Panc1 (cell line): ENCODE data around the gene ANGPTL4. TPM values are rescaled to one million over a fixed set of nuclear protein-coding genes. Genes with fewer than 3 reads are reported as not detected.

Experiments used
- ATAC-seq: fragments of 200-7000 bp; cut with Tn5 transposase; 2 replicates; pipeline ENCODE4 v1.9.1; 2020; ENCODE audit warnings: mild to moderate bottlenecking, moderate library complexity
- BruUV-seq: library from RNA; stranded (reverse); fragments of 400-500 nt; replicated peaks from 2 replicates; lab custom pipeline; 2021; lab: Mats Ljungman, UMichigan
- CTCF ChIA-PET: fragments of 300-600 bp; sonication (Branson Sonifier 250); formaldehyde crosslinking; loops from one replicate; lab custom pipeline; 2022; ENCODE audit warnings: antibody characterized with exemption; lab: Charles Lee
- POLR2A ChIA-PET: fragments of 300-600 bp; sonication (Branson Sonifier 250); formaldehyde crosslinking; loops from one replicate; lab custom pipeline; 2022; ENCODE audit warnings: antibody characterized with exemption; lab: Charles Lee
- DNase-seq: peaks from one replicate; pipeline ENCODE4 v3.0.0-alpha.2; 2010; ENCODE audit warnings: low read depth, low spot score
- H3K27ac ChIP-seq: 2 replicates; pipeline ENCODE4 v1.5.1; 2011; ENCODE audit warnings: mild to moderate bottlenecking, low read length, inconsistent platforms
- H3K27me3 ChIP-seq: fragments of 200-500 bp; sonication (Bioruptor generic); 2 replicates; pipeline ENCODE4 v1.6.0; 2014; ENCODE audit warnings: low read length, inconsistent platforms; ENCODE audit not compliant: control insufficient read depth, insufficient read depth
- H3K36me3 ChIP-seq: fragments of 200-500 bp; sonication (Bioruptor generic); 2 replicates; pipeline ENCODE4 v1.5.1; 2014; ENCODE audit warnings: inconsistent platforms, mild to moderate bottlenecking, low read length, moderate library complexity; ENCODE audit not compliant: control insufficient read depth, insufficient read depth
- H3K4me1 ChIP-seq: 2 replicates; pipeline ENCODE4 v1.5.1; 2011; ENCODE audit warnings: inconsistent platforms, mild to moderate bottlenecking, low read length, moderate library complexity; ENCODE audit not compliant: control insufficient read depth, insufficient read depth
- H3K4me3 ChIP-seq, 2 experiments: 2 replicates each; pipeline ENCODE4 v1.5.1; 2011 to 2012; ENCODE audit warnings: low read depth in 2 of 2, low read length in 2 of 2, mild to moderate bottlenecking in 2 of 2, inconsistent platforms in 1 of 2, moderate library complexity in 1 of 2
- H3K9me3 ChIP-seq: fragments of 200-500 bp; sonication (Bioruptor generic); 2 replicates; pipeline ENCODE4 v1.5.1; 2014; ENCODE audit warnings: low read depth, mild to moderate bottlenecking, inconsistent platforms, low read length, moderate library complexity; ENCODE audit not compliant: control insufficient read depth, insufficient read depth
- POLR2AphosphoS5 ChIP-seq: IDR thresholded peaks from 2 replicates; pipeline ENCODE4 v1.6.1; 2012; ENCODE audit warnings: mild to moderate bottlenecking, low read depth, low read length, moderate library complexity
- SIN3A ChIP-seq: IDR thresholded peaks from 2 replicates; pipeline ENCODE4 v1.6.1; 2012; ENCODE audit warnings: low read depth, mild to moderate bottlenecking, low read length, moderate library complexity, borderline replicate concordance; ENCODE audit not compliant: insufficient read depth
- TCF7L2 ChIP-seq: IDR thresholded peaks from 2 replicates; pipeline ENCODE4 v1.6.1; 2011; ENCODE audit warnings: mild to moderate bottlenecking, low read depth, low read length, inconsistent platforms
- in situ Hi-C: cut with HindIII; loops from 2 replicates; pipeline ENCODE4 v1.10.0; 2016; ENCODE audit warnings: low sequenced_read_pairs, low pct_unique_long_range_greater_than_20kb
- intact Hi-C: fragments of 100-400 bp; cut with micrococcal nuclease; formaldehyde crosslinking; loops from one replicate; pipeline ENCODE4 v1.10.0; 2022; ENCODE audit not compliant: unreplicated experiment
- total RNA-seq: library from RNA; stranded (reverse); gene quantifications from one replicate; pipeline ENCODE4 v1.2.1, GENCODE V29; 2021; ENCODE audit not compliant: unreplicated experiment
- TF ChIP-seq, protein P1 (sequence below), 2 experiments: IDR thresholded peaks; 2 replicates each; pipeline ENCODE4 v1.6.1; 2011 to 2012; ENCODE audit warnings: low read depth in 2 of 2, control low read depth in 1 of 2, low read length in 1 of 2, mild to moderate bottlenecking in 1 of 2, moderate library complexity in 1 of 2; ENCODE audit not compliant: insufficient read depth in 1 of 2
- TF ChIP-seq, protein P2 (sequence below): fragments of 450-650 bp; IDR thresholded peaks from 2 replicates; pipeline ENCODE4 v1.5.1; 2017; ENCODE audit warnings: mild to moderate bottlenecking

Gene ANGPTL4
- total RNA-seq, 1 experiment from 2014 or later: 46.6 TPM

DNA sequence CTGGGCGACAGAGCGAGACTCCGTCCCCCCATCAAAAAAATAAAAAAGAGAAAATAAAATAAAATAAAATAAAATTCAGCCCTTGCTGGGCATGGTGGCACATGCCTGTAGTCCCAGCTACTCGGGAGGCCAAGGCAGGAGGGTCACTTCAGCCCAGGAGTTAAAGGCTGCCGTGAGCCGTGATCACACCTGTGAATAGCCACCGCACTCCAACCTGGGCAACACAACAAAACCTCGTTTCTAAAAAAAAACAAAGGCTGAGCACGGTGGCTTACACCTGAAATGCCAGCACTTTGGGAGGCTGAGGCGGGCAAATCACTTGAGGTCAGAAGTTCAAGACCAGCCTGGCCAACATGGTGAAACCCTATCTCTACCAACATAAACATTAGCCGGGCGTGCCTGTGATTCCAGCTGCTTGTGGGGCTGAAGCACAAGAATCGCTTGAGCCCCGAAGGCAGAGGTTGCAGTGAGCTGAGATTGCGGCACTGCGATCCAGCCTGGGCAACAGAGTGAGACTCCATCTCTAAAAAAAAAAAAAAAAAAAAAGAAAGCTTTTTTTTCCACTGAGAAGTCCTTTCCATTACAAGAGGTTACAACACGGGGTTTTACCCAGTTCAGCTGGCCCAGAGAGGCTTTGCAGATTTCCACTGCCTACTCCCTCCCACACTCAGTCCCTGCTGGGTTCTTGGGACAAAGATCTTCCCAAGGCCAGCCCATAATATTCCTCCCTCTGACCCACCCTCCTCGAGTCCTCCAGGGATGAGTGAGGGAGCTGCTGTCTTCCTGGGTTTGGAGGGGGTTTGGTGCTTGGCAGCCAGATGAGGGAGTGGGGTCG lies 6.4 kb downstream of the ANGPTL4 start:
- BruUV-seq: no TSS peak
- H3K36me3 ChIP-seq: no peaks in the 10 kb centered on the region; the same call in none of the 2 replicates
- ATAC-seq (no peak), DNase-seq (no peak)
- no peak overlapping the region for H3K27ac ChIP-seq
- no peak overlapping the region for H3K4me3 ChIP-seq
- ChIA-PET CTCF (no interaction called here), POLR2A (no interaction called here)
- intact Hi-C loops: no loop called here
- H3K4me1 ChIP-seq: peaks cover 20% of the 10 kb centered on the region
- H3K27me3 ChIP-seq: no peaks in the 10 kb centered on the region
- in situ Hi-C loops: no loop called here
- TF ChIP-seq TCF7L2 (no peak), POLR2AphosphoS5 (0 out of 2 replicates have a peak, but pooled peaks have one; percentile 22)
- TF ChIP-seq, protein P1, sequence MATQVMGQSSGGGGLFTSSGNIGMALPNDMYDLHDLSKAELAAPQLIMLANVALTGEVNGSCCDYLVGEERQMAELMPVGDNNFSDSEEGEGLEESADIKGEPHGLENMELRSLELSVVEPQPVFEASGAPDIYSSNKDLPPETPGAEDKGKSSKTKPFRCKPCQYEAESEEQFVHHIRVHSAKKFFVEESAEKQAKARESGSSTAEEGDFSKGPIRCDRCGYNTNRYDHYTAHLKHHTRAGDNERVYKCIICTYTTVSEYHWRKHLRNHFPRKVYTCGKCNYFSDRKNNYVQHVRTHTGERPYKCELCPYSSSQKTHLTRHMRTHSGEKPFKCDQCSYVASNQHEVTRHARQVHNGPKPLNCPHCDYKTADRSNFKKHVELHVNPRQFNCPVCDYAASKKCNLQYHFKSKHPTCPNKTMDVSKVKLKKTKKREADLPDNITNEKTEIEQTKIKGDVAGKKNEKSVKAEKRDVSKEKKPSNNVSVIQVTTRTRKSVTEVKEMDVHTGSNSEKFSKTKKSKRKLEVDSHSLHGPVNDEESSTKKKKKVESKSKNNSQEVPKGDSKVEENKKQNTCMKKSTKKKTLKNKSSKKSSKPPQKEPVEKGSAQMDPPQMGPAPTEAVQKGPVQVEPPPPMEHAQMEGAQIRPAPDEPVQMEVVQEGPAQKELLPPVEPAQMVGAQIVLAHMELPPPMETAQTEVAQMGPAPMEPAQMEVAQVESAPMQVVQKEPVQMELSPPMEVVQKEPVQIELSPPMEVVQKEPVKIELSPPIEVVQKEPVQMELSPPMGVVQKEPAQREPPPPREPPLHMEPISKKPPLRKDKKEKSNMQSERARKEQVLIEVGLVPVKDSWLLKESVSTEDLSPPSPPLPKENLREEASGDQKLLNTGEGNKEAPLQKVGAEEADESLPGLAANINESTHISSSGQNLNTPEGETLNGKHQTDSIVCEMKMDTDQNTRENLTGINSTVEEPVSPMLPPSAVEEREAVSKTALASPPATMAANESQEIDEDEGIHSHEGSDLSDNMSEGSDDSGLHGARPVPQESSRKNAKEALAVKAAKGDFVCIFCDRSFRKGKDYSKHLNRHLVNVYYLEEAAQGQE (IDR thresholded peaks at IDR 0.05; ENCODE audit: insufficient read depth in 1 of 2, low read depth in 2 of 2, low read length in 1 of 2): no peak
- no peaks in the 10 kb centered on the region for H3K9me3 ChIP-seq

DNA sequence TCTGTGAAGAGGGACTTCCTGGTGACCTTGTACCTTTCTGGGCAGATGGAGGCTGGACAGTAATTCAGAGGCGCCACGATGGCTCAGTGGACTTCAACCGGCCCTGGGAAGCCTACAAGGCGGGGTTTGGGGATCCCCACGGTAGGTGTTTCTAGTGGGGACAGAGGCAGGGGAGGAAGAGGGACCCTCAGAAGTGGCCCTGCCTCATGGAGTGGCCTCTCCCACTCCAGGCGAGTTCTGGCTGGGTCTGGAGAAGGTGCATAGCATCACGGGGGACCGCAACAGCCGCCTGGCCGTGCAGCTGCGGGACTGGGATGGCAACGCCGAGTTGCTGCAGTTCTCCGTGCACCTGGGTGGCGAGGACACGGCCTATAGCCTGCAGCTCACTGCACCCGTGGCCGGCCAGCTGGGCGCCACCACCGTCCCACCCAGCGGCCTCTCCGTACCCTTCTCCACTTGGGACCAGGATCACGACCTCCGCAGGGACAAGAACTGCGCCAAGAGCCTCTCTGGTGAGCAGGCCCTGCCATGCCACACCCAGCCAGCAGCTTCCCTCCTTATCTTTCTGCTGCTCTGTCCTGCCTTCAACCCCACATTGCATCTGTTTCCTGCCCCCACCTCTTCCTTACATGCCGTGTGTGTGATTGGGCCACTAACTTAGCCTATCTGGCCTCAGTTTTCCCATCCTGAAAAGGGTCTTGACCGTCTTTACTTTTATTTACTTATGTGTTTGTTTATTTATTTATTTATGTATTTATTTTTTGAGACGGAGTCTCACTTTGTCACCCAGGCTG lies 7.3 kb downstream of the ANGPTL4 start:
- Histone ChIP-seq H3K27ac (no peak overlapping the region), H3K4me1 (peaks cover 14% of the 10 kb centered on the region), H3K9me3 (no peaks in the 10 kb centered on the region), H3K27me3 (no peaks in the 10 kb centered on the region), H3K4me3 (no peak overlapping the region), H3K36me3 (no peaks in the 10 kb centered on the region; the same call in 1 of the 2 replicates)
- BruUV-seq: no TSS peak
- ATAC-seq: no peak
- in situ Hi-C loops: no loop called here
- TF ChIP-seq, protein P2, sequence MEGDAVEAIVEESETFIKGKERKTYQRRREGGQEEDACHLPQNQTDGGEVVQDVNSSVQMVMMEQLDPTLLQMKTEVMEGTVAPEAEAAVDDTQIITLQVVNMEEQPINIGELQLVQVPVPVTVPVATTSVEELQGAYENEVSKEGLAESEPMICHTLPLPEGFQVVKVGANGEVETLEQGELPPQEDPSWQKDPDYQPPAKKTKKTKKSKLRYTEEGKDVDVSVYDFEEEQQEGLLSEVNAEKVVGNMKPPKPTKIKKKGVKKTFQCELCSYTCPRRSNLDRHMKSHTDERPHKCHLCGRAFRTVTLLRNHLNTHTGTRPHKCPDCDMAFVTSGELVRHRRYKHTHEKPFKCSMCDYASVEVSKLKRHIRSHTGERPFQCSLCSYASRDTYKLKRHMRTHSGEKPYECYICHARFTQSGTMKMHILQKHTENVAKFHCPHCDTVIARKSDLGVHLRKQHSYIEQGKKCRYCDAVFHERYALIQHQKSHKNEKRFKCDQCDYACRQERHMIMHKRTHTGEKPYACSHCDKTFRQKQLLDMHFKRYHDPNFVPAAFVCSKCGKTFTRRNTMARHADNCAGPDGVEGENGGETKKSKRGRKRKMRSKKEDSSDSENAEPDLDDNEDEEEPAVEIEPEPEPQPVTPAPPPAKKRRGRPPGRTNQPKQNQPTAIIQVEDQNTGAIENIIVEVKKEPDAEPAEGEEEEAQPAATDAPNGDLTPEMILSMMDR: no peak
- TF ChIP-seq POLR2AphosphoS5: no peak
- TF ChIP-seq, protein P1 (IDR thresholded peaks at IDR 0.05; ENCODE audit: insufficient read depth in 1 of 2, low read depth in 2 of 2, low read length in 1 of 2): no peak
- no peak for TF ChIP-seq SIN3A
- DNase-seq: no peak
- CTCF ChIA-PET: no interaction called here
- intact Hi-C loops: no loop called here
- POLR2A ChIA-PET: no interaction called here
